ENCODE measurements around the gene MTX3. TPM values are rescaled to one million over a fixed set of nuclear protein-coding genes. Genes with fewer than 3 reads are reported as not detected.

Gene MTX3
- polyA plus RNA-seq, 1 of the 3 experiments (the other 2 are of a cell fraction) = 6.8 TPM

GRCh38 chr5:80026841-80027240 lies 35.8 kb upstream of the MTX3 start:
- no peak overlapping the region for H3K27ac ChIP-seq (ENCODE audit: low read depth in 2 of 2, low read length in 1 of 2)
- ChIA-PET POLR2A (no interaction called here), CTCF (interaction anchor here (0.6 kb wide), 1 partner anchor 224 kb away, joined by 3 read pairs; no protein-coding TSS in a partner anchor)
- H2AFZ ChIP-seq (ENCODE audit: low read depth) = no peak overlapping the region
- H3K4me2 ChIP-seq = no peak overlapping the region
- no peaks in the 10 kb centered on the region for H3K27me3 ChIP-seq (ENCODE audit: insufficient read depth)
- no peaks in the 10 kb centered on the region for H4K20me1 ChIP-seq (ENCODE audit: insufficient read depth)
- no peak for TF ChIP-seq MEF2A (IDR thresholded peaks at IDR 0.05; ENCODE audit: borderline replicate concordance, low read depth)
- TF ChIP-seq EZH2phosphoT487 (IDR thresholded peaks at IDR 0.05; ENCODE audit: borderline replicate concordance, low read depth) = no peak
- TF ChIP-seq ZBTB33 (IDR thresholded peaks at IDR 0.05; ENCODE audit: borderline replicate concordance, low read depth) = no peak
- no peak for TF ChIP-seq YY1 (IDR thresholded peaks at IDR 0.05; ENCODE audit: low read depth)
- TF ChIP-seq USF1 (IDR thresholded peaks at IDR 0.05; ENCODE audit: borderline replicate concordance, low read depth) = no peak
- TF ChIP-seq TEAD4 (IDR thresholded peaks at IDR 0.05; ENCODE audit: borderline replicate concordance, insufficient read depth) = no peak
- no peak for TF ChIP-seq FOXJ3 (CRISPR knock-in tag; IDR thresholded peaks at IDR 0.05)
- TF ChIP-seq CTCF (IDR thresholded peaks at IDR 0.05) = no peak
- TF ChIP-seq SMC3 (IDR thresholded peaks at IDR 0.05; ENCODE audit: low read depth, low read length) = no peak
- TF ChIP-seq TAF1 (IDR thresholded peaks at IDR 0.05; ENCODE audit: borderline replicate concordance, low read depth, low read length) = no peak
- TF ChIP-seq FOXM1 (IDR thresholded peaks at IDR 0.05; ENCODE audit: low read depth) = no peak
- TF ChIP-seq IRF3 (IDR thresholded peaks at IDR 0.05; ENCODE audit: low read depth, low read length) = no peak
- no peak overlapping the region for H3K9ac ChIP-seq
- H3K9me2 ChIP-seq = no peaks in the 10 kb centered on the region
- no peaks in the 10 kb centered on the region for H3K79me2 ChIP-seq (ENCODE audit: insufficient read depth)
- H3F3A ChIP-seq (replicated peaks; ENCODE audit: insufficient read depth) = no peaks in the 10 kb centered on the region
- no peaks in the 10 kb centered on the region for H3K9me3 ChIP-seq
- H3K36me3 ChIP-seq (replicated peaks in 1 of 2; ENCODE audit: control insufficient read depth in 1 of 2, insufficient read depth in 2 of 2, low read length in 1 of 2) = no peaks in the 10 kb centered on the region
- H3K4me3 ChIP-seq (ENCODE audit: low read depth in 2 of 2, low read length in 1 of 2) = no peak overlapping the region
- no peaks in the 10 kb centered on the region for H3K4me1 ChIP-seq (ENCODE audit: control insufficient read depth in 1 of 2, insufficient read depth in 2 of 2, low read depth in 1 of 2, low read length in 1 of 2)
- no peak for DNase-seq

Data from SK-N-SH (cell line).